Measurements from ENCODE around the gene PAK6.

DNA sequence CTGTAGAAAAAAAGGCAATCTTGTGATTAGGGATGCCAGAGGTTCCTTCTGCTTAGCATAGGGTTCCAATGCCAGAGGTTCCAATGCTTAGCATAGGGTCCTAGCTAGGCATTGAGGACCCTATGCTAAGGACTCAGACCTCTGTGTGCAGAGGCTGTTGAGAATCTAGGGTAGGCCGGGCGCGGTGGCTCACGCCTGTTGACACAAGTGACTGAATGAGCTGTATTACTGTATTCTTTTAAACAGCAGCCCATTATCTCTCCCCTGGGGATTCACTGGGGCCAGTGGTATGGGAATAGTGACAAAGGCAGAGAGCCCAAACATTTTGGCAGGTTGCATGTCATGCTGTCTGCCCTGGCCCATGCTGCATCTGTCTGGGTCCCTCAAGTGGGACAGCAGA is 16.2 kb downstream of the PAK6 start:
- TF ChIP-seq, protein P1, sequence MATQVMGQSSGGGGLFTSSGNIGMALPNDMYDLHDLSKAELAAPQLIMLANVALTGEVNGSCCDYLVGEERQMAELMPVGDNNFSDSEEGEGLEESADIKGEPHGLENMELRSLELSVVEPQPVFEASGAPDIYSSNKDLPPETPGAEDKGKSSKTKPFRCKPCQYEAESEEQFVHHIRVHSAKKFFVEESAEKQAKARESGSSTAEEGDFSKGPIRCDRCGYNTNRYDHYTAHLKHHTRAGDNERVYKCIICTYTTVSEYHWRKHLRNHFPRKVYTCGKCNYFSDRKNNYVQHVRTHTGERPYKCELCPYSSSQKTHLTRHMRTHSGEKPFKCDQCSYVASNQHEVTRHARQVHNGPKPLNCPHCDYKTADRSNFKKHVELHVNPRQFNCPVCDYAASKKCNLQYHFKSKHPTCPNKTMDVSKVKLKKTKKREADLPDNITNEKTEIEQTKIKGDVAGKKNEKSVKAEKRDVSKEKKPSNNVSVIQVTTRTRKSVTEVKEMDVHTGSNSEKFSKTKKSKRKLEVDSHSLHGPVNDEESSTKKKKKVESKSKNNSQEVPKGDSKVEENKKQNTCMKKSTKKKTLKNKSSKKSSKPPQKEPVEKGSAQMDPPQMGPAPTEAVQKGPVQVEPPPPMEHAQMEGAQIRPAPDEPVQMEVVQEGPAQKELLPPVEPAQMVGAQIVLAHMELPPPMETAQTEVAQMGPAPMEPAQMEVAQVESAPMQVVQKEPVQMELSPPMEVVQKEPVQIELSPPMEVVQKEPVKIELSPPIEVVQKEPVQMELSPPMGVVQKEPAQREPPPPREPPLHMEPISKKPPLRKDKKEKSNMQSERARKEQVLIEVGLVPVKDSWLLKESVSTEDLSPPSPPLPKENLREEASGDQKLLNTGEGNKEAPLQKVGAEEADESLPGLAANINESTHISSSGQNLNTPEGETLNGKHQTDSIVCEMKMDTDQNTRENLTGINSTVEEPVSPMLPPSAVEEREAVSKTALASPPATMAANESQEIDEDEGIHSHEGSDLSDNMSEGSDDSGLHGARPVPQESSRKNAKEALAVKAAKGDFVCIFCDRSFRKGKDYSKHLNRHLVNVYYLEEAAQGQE (IDR thresholded peaks at IDR 0.05; ENCODE audit: insufficient read depth in 1 of 2, low read depth in 2 of 2, low read length in 2 of 2) = no peak
- no peak for TF ChIP-seq FOXP2 (optimal IDR thresholded peaks at IDR 0.05; ENCODE audit: borderline replicate concordance, extremely low read depth, extremely low read length, insufficient read depth)
- TF ChIP-seq POLR2AphosphoS5 (IDR thresholded peaks at IDR 0.05; ENCODE audit: low read depth, low read length) = no peak
- no peak for TF ChIP-seq TAF1 (IDR thresholded peaks at IDR 0.05; ENCODE audit: borderline replicate concordance, insufficient read depth, low read length)

Data from PFSK-1 (cell line).